ENCODE data around the gene STAM2.
"Not testable (repeated sequence)": the region's sequence is repeated elsewhere in the genome, so short reads cannot be mapped to it uniquely, and the experiment has no call there.

Gene STAM2

DNA sequence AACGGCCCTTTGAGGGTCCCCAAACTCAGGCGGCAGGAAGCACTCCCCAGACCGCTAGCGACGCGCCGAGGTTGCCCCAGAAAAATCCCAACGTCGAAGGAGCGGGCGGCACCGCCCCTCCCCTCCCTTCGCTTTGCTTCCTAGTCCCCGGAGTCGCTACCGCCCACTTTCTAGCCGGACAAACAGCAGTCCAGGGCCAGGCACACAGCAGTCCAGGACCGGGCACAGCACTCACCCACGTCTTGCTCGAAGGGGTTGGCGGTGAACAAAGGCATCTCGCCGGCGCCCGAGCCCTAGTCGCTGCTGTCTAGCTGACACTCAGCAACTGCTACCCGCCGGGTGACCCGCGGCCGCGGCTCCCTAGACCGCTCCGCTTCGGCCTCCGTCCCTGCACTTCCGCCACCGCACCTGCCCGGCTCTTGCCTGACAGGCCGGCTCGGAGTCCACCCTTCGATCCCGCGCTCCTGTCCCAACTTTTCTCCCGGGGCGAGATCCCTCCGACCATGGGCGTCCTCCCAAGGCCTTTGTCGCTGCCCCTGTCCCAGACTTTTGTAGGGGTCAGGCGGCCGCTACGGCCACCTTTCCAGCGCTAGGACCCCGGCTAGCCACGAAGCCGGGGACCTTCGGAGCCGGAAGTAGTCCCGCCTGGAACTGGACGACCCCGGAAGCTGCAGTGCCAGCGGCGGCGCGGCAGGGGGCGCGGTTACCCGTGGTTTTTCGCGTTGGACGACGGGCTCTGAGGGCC, at the start of gene STAM2:
Gene STAM2, minus strand, starts transcription at position 396 of the 745 bp plus-strand sequence. Its CDS starts 121 bp downstream, at position 275.
- peak; percentile 92 for DNase-seq

DNA sequence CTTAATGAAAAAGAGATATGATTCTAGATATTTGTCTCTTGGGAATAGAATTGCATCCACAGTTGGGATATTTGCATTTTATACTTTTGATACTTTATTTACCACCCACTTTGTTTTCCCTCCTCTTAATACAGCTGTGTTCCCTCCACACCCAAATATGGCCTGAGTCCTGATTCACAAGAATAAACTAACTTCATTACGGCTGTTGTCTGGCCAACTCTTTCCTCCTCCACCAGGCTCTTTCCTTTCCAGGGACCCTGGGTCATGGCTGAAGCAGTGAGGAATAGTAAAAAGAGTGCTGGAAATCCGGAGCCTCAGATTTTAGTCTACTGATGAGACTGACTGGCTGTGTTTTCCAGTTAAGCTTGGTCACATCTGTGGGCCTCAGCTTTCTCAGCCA, 48.4 kb upstream of the STAM2 start:
- DNase-seq, result no peak

DNA sequence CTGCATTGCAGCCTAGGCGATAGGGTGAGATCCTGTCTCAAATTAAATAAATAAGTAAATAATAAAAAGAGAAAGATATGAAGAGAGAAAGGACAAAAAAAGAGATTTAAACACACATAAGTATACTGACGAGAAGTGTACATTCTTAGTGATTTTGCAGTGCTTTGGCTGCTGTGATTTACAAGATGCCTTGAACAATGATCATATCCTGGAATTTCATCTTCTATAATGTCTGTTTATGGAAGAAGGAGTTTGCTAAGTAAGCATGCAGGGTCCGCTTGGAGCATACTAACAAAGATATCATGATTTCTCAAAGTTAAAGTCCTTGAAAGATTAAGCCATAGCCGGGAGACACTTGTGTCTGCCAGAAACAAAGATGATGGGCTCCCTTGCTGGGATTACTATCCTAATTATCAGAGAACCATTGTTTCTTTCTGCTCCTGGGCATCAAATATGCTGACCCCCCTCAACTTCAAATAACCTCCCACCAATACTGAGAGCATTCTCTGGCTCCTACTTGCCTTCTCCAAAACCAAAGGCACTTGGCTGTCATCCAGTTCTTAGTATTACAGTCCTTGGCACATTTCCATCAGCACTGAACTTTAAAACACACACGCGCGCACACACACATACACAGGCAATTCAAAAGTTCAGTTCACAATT, 47.5 kb upstream of the STAM2 start:
- DNase-seq, result peak; percentile 9

DNA sequence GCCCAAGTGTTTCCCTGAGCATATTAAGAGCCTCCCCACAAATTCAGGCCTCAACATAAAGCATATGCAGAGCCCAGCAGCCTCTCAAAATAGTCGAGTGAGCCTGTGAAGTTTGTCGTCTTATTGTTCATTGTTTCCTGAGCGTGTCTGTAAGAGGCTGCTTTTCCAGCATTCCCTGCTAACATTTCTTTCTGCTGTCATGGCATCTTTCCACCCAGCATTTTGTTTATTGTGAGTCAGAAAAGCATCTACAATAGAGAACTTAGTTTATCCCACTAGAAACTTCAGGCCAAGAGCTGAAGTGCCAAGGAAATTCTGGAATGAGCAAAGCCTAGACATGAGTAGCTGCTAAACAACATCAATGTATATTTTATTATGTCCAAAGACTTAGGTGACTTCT, 46.3 kb upstream of the STAM2 start:
- no peak for DNase-seq

DNA sequence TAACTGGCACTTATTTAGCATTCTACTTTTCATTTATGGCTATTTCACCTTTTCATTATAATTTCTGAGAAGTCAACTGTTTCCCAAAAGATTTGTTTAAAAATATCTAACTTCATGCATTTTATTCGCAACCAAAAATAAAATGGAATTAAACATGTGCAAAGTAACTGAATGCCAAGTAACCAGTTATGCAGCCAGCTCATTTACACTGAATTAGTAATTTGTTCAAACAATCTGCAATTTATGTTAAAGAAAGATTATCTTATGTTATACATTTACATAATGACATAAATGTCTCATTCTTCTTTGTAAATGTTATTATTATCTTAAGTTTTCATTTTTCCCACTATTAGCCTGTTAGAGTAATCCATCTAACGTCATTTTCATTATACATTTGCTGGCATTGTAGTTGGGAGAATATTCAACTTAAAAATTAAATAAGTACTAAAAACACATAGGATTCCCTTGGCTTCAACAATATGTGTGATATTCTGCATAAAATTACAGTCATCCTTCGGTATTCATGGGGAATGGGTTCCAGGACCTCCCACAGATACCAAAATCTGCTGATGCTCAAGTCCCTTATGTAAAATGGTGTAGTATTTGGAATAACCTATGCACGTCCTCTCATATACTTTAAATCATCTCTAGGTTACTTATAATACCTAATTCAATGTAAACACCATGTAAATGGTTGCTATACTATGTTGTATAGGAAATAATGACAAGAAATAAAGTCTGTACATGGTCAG, 43.7 kb upstream of the STAM2 start:
- no peak for DNase-seq

DNA sequence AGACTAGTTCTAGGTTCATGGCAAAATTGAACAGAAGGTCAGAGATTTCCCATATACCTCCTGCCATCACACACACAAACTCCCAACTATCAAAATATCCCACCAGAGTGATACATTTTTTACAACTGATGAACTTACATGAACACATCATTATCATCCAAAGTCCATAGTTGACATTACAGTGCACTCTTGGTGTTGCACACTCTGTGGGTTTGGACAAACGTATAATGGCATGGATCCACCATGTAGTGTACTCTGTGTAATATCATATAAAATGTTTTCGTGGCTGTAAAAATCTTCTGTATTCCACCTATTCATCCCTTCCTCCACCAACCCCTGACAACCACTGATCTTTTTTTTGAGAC, 25.9 kb upstream of the STAM2 start:
- no peak for DNase-seq

DNA sequence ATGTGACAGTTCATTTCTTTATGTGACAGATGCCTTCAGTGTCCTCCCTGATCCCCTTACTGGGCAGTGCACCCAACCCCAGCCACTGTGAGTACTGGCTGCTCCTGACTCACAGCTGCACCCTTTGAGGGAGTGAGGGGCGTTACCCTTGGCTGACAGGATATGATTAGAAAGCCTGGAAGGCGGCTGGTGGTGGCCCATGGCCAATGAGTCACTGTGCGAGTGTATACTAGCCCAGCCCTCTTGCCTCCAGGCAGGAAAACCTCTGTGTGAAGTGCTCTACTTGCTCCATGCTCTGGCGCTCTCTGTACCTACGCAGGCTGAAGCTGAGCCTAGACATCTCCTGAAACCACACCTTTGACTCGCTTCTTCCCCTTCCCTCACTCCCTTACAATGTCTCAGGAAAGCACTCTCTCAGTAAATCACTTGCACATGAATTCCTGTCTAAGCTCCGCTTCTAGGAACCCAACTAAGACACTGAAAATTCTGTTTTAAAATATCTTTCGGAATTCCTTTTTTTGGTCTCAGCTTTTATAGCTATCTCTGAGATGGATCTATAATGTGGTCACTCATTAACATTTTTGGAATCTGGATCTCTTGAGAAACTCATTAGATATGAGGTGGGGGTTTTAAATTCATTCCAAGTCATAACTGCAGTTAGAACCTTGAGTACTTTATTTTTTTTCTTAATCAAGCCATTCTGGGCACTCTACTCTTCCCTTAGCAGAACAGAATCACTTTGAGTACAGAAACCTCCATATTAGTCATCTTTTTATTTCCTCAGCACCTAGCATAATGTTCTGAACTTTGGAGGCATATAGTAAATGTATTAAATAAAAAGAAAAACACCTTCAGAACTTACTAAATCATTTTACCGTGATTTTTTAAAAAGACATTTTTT, 25.3 kb upstream of the STAM2 start:
- peak; percentile 87 for DNase-seq

DNA sequence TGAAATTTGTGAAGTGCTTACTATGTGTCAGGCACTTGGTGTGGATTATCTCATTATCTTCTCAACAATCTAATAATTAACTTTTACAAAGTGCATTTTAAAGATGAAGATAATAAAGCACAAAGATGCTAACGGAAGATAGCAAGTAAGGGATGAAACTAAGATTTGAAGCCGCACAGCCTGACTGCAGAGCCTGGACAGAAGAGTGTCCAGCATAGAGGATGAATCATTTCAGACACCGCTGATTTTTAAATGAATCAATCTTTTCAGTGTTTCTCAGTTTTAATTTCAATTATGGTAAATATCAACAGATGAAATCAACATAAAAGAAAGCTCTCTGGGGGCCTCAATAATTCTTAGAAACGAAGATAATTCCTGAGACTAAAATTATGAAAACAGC, 24.5 kb upstream of the STAM2 start:
- DNase-seq, result no peak

DNA sequence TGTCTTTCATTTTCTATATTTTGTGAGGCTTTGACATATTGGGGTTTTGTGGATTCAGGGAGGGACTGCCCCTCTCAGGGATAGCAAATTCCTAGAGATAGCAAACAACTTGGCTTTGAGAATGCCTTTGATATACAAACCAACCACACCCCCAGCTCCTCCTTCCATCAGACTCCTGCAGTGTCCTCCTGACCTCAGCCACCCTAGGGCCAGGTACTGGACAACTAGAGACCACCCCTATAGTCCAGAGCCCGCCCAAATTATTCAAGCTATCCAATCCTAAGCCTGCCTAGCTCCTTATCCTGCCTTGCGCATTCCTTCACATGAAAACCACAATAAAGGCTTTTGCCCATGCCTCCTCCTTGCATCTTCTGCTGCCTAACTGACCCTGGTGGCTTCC, 22.9 kb upstream of the STAM2 start:
- DNase-seq, result no peak

DNA sequence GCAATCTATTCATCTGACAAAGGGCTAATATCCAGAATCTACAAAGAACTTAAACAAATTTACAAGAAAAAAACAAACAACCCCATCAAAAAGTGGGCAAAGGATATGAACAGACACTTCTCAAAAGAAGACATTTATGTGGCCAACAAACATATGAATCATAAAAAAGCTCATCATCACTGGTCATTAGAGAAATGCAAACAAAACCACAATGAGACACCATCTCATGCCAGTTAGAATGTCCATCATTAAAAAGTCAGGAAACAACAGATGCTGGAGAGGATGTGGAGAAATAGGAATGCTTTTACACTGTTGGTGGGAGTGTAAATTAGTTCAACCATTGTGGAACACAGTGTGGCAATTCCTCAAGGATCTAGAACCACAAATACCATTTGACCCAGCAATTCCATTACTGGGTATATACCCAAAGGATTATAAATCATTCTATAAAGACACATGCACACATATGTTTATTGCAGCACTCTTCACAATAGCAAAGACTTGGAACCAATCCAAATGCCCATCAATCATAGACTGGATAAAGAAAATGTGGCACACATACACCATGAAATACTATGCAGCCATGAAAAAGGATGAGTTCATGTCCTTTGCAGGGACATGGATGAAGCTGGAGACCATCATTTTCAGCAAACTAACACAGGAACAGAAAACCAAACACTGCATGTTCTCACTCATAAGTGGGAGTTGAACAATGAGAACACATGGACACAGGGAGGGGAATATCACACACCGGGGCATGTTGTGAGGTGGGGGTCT, 22.1 kb upstream of the STAM2 start:
- not testable (repeated sequence) for DNase-seq

DNA sequence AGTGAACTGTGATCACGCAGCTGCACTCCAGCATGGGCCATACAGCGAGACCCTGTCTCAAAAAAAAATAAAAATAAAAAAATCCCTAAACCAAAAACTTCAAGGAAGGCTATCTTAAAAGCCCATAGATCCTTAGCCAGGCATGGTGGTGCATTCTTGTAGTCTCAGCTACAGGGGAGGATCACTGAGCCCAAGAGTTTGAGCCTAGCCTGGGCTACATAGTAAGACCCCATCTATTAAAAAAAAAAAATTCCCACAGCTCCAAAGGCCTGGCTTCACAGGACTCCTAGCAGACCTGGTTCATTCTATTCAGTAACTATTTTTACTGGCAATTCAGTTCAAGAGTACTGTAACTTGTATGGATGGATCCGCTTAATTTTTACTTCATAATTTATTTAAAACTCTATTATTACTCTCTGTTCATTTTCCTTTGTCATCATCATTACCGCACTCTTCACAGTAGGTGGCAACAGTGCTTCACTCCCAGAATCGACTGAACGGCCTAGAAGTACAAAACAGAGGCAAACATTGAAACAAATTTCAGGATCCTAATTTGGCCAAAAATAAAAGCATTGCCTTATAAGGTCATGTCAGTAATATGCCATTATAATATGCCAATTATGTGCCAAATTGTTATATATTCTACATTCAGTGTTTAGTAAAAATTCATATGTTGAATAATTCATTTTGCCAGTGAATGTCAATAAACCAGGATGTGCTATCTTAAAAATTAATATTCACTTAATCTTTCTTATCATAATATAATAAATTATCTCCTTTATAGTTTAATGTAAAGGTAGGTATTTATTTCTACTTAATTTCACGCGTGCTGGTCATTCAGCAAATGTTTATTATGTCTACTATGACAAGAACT, 14.3 kb upstream of the STAM2 start:
- peak; percentile 79 for DNase-seq

DNA sequence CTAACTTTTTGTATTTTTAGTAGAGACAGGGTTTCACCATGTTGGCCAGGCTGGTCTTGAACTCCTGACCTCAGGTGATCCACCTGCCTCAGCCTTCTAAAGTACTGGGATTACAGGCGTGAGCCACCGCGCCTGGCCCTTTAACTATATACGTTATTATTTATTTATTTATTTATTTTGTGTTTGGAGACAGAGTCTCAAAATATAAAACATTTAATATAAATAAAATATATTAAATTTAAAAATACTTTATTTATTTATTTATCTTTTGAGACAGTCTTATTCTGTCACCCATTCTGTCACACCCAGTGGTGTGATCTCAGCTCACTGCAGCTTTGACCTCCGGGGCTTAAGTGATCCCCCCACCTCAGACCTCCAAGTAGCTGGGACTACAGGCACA, 11.2 kb upstream of the STAM2 start:
- DNase-seq, result not testable (repeated sequence)

DNA sequence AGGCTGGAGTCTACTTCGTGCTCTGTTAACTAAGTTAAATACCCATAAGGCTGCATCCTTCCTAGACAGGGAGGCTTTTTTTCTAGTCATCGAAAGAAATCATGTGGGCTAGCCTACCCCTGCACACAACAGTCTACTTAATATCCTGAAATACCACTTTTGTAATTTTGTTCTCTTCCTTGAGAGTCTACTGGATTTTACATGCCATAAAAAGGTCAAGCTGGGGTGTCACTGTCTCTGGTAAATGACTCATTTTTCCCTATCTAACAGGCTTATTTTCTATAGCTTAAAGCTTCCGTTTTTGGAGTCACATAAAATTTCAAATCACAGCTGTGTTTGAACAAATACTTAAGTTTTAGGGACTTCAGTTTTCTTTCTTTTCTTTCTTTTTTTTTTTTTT, 10.7 kb upstream of the STAM2 start:
- DNase-seq, result peak; percentile 25

DNA sequence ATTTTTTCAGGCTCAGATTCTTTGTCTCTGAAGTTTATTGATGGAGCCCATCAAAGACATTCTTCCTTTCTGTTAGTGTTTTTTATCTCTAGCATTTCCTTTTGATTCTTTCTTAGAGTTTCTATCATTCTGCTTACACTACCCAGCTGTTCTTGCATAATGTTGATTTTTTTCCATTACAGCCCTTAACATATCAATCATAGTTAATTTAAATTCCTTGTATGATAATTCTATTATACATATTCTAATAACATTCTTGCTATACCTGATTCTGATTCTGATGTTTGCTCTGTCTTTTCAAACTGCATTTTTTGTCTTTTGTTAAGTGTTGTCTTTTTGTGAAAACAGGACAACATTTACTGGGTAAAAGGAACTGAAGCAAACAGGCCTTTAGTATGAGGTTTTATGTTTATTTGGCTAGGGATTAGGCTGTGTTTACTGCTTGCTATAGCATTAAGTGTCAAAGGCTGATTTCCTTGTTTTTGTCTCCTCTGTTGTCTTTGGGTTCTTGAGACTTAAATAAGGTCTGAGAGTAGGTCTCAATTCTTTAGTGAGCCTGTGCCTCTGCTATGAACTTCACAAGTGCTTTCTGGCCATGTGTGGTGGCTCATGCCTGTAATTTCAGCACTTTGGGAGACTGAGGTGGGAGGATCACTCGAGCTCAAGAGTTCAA, 8.0 kb upstream of the STAM2 start:
- DNase-seq, result no peak

DNA sequence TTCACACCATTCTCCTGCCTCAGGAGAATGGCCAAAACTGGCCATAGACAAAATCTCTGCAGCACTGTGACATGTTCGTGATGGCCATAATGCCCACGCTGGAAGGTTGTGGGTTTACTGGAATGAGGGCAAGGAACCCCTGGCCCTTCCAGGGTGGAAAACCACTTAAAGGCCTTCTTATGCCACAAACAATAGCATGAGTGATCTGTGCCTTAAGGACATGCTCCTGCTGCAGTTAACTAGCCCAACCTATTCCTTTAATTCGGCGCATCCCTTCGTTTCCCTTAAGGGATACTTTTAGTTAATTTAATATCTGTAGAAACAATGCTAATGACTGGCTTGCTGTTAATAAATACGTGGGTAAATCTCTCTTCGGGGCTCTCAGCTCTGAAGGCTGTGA, 2.1 kb upstream of the STAM2 start:
- not testable (repeated sequence) for DNase-seq

DNA sequence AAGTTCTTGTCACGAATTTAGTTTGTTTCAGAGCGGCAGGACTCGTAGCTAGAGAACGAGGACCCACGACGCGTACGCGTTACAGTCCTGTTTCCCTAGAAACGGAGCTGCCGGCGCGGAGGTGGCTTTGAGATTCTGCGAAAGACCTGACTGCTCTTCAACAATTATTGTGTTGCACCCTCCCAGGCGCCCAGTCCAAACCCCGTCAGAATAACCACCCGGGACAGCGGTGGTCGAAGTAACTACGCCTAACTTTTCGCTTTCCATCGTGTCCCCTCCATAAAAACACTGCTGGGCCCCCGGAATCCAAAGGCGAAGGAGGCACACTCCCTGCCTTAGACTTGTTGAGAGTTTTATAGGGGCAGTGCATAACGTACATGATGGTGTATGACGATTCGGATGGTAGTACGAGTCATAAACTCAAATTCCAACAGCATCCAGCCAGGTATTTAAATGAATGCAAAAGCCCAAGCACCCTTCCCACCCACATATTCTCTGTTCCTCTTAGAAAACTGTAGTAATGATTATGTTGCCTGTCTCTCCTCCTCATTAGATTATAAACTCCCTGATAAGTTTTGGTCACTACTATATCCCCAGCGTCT, 651 bp upstream of the STAM2 start:
- peak; percentile 68 for DNase-seq

DNA sequence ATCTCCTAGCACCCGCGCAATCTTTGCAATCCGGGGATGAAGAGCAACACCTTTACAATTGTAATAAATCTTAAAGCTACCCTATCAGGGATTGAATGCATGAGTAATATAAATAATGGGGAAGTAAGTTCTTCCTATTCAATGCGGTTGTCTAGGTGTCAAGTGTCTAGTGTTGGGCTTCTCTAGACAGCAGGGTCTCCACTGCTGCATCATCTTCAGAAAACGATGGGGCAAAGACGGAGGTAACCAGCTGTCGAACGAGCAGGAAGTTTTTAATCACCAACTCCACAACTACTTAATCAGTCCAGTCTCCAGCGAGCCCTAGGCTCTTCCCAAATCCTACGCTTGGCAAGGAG, 573 bp downstream of the STAM2 start:
- no peak for DNase-seq

DNA sequence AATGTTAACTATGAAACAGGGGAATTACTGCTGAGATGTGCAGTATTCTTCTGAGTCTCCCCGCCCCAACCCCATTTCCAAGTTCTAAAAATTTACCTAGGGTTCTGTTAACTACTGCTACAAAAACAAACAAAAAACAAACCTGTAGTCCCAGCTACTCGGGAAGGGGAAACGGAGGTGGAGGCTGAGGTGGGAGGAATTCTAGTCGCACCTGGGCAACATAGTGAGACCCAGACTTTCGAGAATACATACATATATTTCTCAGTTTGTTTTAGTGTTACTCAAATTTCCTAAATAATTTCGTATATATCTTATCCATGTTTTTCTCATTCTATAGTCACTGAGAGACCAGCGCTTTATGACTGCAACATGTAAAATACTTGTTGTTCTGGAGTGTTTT, 989 bp downstream of the STAM2 start:
- DNase-seq, result no peak

DNA sequence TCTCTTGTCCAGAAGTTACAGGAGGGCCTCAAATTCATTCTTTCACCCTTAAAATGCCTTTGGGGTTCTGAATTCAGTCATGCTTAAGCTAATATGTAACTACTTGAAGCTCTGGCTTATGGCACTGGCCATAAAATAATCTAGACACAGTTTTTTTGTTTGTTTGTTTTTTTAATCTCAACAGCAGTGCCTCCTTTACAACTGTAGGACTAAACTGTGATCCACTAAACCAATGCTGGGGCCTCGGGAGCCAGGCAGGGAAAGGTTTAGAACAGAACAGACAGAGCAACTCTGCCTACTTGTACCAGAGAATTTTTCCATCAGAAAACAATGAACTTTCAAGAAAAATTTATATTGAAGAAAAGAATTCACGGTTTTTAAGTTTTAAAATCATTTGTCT, 1.7 kb downstream of the STAM2 start:
- no peak for DNase-seq

DNA sequence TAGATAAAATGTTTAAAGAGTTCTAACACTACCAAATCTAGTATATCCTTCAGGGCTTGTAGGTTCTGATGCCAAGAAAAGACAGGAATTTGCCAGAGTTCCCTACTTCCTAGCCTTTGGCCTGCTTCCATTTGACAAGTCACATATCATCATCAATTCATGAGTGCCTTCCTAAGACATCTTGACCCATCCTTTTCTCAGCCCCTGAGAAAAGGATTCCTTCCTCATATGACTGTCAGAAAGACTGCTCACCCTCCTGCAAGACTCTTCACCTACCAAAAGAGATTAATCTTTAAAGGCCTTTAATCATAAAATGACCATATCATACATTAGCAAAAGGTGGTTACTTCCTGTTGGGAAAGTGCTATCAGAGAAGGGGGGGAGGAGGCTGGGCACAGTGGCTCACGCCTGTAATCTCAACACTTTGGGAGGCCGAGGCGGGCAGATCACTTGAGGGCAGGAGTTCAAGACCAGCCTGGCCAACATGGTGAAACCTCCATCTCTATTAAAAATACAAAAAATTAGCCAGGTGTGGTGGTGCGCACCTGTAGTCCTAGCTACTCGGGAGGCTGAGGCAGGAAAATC, 3.3 kb downstream of the STAM2 start:
- peak; percentile 34 for DNase-seq

All from inflammatory macrophage treated with lipopolysaccharide for 4 hours (primary cell).